ENCODE data around the gene SRP14. TPM values are rescaled to one million over a fixed set of nuclear protein-coding genes. Genes with fewer than 3 reads are reported as not detected.

SRP14 gene
- total RNA-seq, 1 experiment from 2014 or later: 200 TPM

DNA sequence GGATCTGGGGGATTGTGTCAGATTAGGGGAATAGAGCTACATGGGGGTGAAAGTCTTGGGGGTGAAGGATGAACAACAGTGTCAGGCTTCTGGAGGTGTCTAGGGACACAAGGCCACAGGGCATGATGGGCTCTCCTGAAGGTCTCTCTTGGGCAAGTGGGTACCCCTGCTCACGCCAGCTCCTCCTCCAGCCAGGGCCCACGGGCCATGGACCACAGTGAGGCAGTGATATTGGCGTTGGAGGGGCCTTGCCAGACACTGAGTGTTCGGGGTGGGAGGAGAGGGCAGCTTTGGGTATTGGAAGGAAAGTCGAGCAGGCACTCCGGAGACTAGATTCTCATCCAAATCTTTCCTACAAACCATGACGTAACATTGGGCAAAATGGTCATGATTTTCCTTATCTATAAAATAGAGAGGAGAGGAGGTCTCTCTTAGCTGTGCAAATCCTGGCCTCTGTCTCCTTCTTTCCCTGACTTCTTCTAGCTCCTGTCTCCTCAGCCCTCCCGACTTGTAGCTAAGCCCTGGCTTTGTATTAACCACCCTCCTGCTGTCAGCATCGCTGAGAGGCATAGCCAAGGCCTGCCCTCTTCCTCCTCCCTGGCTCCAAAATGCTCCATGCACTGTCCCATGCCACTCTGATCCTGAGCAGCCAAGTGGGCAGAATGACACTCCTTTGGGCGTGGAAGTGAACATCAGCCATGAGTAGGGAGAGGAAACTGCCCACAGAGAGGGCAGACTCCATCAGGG is 24.0 kb upstream of the SRP14 start:
- H3K18ac ChIP-seq (ENCODE audit: insufficient read length, low read depth, low read length): no peak overlapping the region
- H3K23me2 ChIP-seq (ENCODE audit: insufficient read length, low read depth, low read length, poor library complexity, severe bottlenecking): no peaks in the 10 kb centered on the region
- no peak overlapping the region for H3K56ac ChIP-seq (ENCODE audit: insufficient read length, low read depth, low read length)
- H2AK5ac ChIP-seq (ENCODE audit: insufficient read length, low read length): no peak overlapping the region
- H3K27ac Mint-ChIP-seq: no peak overlapping the region
- H2BK20ac ChIP-seq (ENCODE audit: low read depth, low read length, poor library complexity, severe bottlenecking): no peak overlapping the region
- DNase-seq: no peak
- peaks cover 21 to 28% of the 10 kb centered on the region in 2 experiments for H3K4me1 Mint-ChIP-seq
- no peak overlapping the region for H3T11ph ChIP-seq (ENCODE audit: low read length)
- H3K4ac ChIP-seq (ENCODE audit: low read depth, low read length): no peak overlapping the region
- TF ChIP-seq, protein P1, sequence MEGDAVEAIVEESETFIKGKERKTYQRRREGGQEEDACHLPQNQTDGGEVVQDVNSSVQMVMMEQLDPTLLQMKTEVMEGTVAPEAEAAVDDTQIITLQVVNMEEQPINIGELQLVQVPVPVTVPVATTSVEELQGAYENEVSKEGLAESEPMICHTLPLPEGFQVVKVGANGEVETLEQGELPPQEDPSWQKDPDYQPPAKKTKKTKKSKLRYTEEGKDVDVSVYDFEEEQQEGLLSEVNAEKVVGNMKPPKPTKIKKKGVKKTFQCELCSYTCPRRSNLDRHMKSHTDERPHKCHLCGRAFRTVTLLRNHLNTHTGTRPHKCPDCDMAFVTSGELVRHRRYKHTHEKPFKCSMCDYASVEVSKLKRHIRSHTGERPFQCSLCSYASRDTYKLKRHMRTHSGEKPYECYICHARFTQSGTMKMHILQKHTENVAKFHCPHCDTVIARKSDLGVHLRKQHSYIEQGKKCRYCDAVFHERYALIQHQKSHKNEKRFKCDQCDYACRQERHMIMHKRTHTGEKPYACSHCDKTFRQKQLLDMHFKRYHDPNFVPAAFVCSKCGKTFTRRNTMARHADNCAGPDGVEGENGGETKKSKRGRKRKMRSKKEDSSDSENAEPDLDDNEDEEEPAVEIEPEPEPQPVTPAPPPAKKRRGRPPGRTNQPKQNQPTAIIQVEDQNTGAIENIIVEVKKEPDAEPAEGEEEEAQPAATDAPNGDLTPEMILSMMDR (conservative IDR thresholded peaks at IDR 0.05): no peak
- H3K79me1 ChIP-seq (ENCODE audit: insufficient read depth, low read depth, low read length, poor library complexity, severe bottlenecking): no peaks in the 10 kb centered on the region
- H3K23ac ChIP-seq (ENCODE audit: insufficient read length, low read depth, low read length): no peak overlapping the region
- peaks cover 9% of the 10 kb centered on the region; the same call in 1 of the 2 replicates for H3K4me1 ChIP-seq (ENCODE audit: insufficient read depth, low read length)
- no peak overlapping the region for H4K91ac ChIP-seq (ENCODE audit: insufficient read length, low read depth, low read length)
- no peak overlapping the region for H2BK12ac ChIP-seq (ENCODE audit: insufficient read length, low read depth, low read length)
- no peaks in the 10 kb centered on the region for H3K27me3 ChIP-seq (ENCODE audit: insufficient read depth, low read length)
- H2BK5ac ChIP-seq (ENCODE audit: insufficient read length, low read length): no peak overlapping the region
- no peaks in the 10 kb centered on the region for H3K9me3 Mint-ChIP-seq
- H4K20me1 ChIP-seq (ENCODE audit: control insufficient read depth, insufficient read depth, insufficient read length): no peaks in the 10 kb centered on the region
- H3K9me3 ChIP-seq (ENCODE audit: control insufficient read depth, low read depth, low read length): no peaks in the 10 kb centered on the region
- no peaks in the 10 kb centered on the region; the same call in 1 of the 2 replicates for H3K27me3 Mint-ChIP-seq (ENCODE audit: low read depth)
- no peak overlapping the region for H4K8ac ChIP-seq (replicated peaks; ENCODE audit: insufficient read length, low read depth, low read length)
- H2BK120ac ChIP-seq (ENCODE audit: low read depth, low read length, poor library complexity, severe bottlenecking): no peak overlapping the region
- no peak overlapping the region for H3K4me3 Mint-ChIP-seq
- no peak overlapping the region for H4K5ac ChIP-seq (ENCODE audit: insufficient read length, low read depth, low read length)
- H2BK15ac ChIP-seq (ENCODE audit: low read depth, low read length): no peak overlapping the region
- no peaks in the 10 kb centered on the region for H3K79me2 ChIP-seq (ENCODE audit: insufficient read depth, low read length)
- H3K9ac ChIP-seq (ENCODE audit: extremely low read depth, insufficient read length, low read length): no peak overlapping the region
- no peak overlapping the region for H3K14ac ChIP-seq (ENCODE audit: insufficient read depth, low read length)
- no CpG with 5 or more reads among the region's 10 CpGs for WGBS (ENCODE audit: extremely low coverage, insufficient read length, low lambda C conversion rate)
- H3K27ac ChIP-seq (ENCODE audit: insufficient read length, low read depth, low read length): no peak overlapping the region
- H3K4me2 ChIP-seq (ENCODE audit: insufficient read depth, insufficient read length, low read length): no peak overlapping the region
- H2AFZ ChIP-seq (ENCODE audit: low read length): no peak overlapping the region
- H3K36me3 Mint-ChIP-seq (ENCODE audit: insufficient read depth in 1 of 3, low read depth in 3 of 3): no peaks in the 10 kb centered on the region
